RWPE2 (cell line): Measurements from ENCODE around the gene ANXA2R.

ENCODE experiments used
- ATAC-seq: fragments of 200-7000 bp; cut with Tn5 transposase; 3 replicates; pipeline ENCODE4 v1.9.1; 2021; ENCODE audit warnings: low read depth
- DNase-seq: peaks from one replicate; pipeline ENCODE4 v3.0.0-alpha.2; 2020; ENCODE audit warnings: low spot score
- H3K27ac ChIP-seq: fragments of 450-650 bp; 2 replicates; pipeline ENCODE4 v1.5.1; 2017; ENCODE audit warnings: mild to moderate bottlenecking; ENCODE audit not compliant: poor library complexity, severe bottlenecking
- H3K27me3 ChIP-seq: fragments of 250-450 bp; sonication (Bioruptor Pico); 2 replicates; pipeline ENCODE4 v1.5.1; 2021; ENCODE audit warnings: mild to moderate bottlenecking, moderate library complexity; ENCODE audit not compliant: insufficient read depth, poor library complexity, severe bottlenecking
- H3K36me3 ChIP-seq: fragments of 250-450 bp; sonication (Bioruptor Pico); 2 replicates; pipeline ENCODE4 v1.5.1; 2020; ENCODE audit warnings: low read depth, mild to moderate bottlenecking, moderate library complexity
- H3K4me1 ChIP-seq: fragments of 250-450 bp; sonication (Bioruptor Pico); 2 replicates; pipeline ENCODE4 v1.5.1; 2021; ENCODE audit warnings: mild to moderate bottlenecking, moderate library complexity; ENCODE audit not compliant: insufficient read depth, poor library complexity, severe bottlenecking
- H3K4me3 ChIP-seq: fragments of 250-450 bp; sonication (Bioruptor Pico); 2 replicates; pipeline ENCODE4 v1.5.1; 2021; ENCODE audit warnings: mild to moderate bottlenecking, moderate library complexity; ENCODE audit not compliant: severe bottlenecking
- H3K9me3 ChIP-seq: fragments of 250-450 bp; sonication (Bioruptor Pico); 2 replicates; pipeline ENCODE4 v1.5.1; 2021; ENCODE audit warnings: mild to moderate bottlenecking, moderate library complexity; ENCODE audit not compliant: severe bottlenecking
- TF ChIP-seq, protein P1 (sequence below): fragments of 450-650 bp; IDR thresholded peaks from one replicate; pipeline ENCODE4 v1.5.1; 2017; ENCODE audit warnings: mild to moderate bottlenecking, moderate library complexity; ENCODE audit not compliant: poor library complexity, severe bottlenecking

The ANXA2R gene

DNA sequence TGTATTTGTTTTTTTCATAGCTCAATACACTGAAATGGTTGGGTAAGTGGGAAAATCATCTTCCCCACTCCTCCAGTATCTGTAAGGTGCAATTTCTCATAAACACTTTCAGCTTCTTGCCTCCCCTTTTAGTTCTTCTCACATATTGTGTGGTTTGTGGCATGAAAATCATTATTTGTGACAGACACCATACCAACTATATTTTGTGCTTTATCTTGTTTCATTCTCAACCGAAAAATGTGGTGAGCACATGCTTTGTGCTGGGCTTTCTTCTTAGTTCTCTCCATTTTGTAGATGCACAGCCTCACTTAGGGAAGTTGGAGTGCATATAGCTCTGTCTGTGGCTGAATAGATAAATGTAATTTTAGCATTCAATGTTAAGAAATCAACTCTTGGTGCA is 6.4 kb upstream of the ANXA2R start:
- no peaks in the 10 kb centered on the region for H3K4me1 ChIP-seq
- H3K27ac ChIP-seq: no peak overlapping the region
- no peak overlapping the region for H3K4me3 ChIP-seq

DNA sequence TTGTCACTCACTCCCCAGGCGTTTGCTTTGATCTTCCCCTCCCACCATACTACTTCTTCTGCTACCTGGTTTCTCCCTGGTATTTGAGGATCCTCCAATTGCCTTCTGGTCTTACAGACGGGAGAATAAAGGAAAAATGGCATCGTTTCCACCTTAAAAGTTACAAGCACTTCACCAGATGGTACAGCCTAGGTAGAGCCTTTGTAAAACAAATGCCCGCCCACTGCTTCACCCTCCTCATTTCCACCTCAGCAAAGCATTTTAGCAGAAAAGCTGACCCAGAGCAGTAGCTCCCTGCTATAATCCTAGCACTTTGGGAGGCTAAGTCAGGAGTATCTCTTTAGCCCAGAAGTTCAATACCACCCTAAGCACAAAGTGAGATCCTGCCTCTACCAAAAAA is 5.1 kb upstream of the ANXA2R start:
- no peak for ATAC-seq
- no peaks in the 10 kb centered on the region for H3K27me3 ChIP-seq
- H3K4me3 ChIP-seq: no peak overlapping the region
- no peaks in the 10 kb centered on the region for H3K9me3 ChIP-seq
- TF ChIP-seq, protein P1, sequence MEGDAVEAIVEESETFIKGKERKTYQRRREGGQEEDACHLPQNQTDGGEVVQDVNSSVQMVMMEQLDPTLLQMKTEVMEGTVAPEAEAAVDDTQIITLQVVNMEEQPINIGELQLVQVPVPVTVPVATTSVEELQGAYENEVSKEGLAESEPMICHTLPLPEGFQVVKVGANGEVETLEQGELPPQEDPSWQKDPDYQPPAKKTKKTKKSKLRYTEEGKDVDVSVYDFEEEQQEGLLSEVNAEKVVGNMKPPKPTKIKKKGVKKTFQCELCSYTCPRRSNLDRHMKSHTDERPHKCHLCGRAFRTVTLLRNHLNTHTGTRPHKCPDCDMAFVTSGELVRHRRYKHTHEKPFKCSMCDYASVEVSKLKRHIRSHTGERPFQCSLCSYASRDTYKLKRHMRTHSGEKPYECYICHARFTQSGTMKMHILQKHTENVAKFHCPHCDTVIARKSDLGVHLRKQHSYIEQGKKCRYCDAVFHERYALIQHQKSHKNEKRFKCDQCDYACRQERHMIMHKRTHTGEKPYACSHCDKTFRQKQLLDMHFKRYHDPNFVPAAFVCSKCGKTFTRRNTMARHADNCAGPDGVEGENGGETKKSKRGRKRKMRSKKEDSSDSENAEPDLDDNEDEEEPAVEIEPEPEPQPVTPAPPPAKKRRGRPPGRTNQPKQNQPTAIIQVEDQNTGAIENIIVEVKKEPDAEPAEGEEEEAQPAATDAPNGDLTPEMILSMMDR: no peak
- no peaks in the 10 kb centered on the region for H3K4me1 ChIP-seq
- H3K36me3 ChIP-seq: 0 out of 2 replicates have a peak, but pooled peaks cover 5% of the 10 kb centered on the region
- no peak for DNase-seq
- no peak overlapping the region for H3K27ac ChIP-seq

More for the DNA sequence above, 6.4 kb upstream of the ANXA2R start:
- ATAC-seq: no peak
- H3K9me3 ChIP-seq: no peaks in the 10 kb centered on the region
- 0 out of 2 replicates have a peak, but pooled peaks cover 5% of the 10 kb centered on the region for H3K36me3 ChIP-seq
- no peaks in the 10 kb centered on the region for H3K27me3 ChIP-seq
- no peak for DNase-seq
- TF ChIP-seq, protein P1: no peak

DNA sequence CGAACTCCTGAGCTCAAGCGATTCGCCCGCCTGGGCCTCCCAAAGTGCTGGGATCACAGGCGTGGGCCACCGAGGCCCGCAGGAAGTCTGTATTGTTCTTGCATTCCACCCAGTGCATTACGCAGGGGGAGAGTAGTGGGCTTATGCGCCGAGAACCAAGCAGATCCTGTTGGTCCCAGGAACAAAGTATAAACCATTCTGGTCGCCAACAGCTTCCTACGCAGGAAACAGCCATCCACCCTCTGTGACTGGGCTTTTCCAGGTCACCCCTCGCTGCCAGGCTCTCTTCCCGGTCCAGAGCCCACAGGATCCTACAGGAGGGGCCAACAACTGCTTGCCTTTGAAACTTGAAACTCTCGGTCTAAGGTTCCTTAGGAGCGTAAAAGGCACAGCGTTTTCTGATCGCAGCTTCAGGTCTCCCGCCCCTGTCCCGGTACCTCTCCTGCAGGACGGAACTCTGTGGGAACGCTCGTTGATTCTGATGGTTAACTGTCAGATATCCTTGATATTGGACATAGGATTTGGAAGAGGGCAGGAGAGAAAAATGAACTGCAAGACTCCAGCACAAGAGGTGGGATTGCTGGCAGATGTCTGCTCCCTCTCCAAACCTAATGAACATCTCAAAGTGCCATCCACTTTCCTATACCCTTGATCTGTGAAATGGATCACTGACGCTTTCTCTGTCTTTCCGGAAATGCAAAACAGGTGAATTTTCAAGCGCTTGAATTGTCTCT is 4.2 kb upstream of the ANXA2R start:
- Histone ChIP-seq H3K4me1 (no peaks in the 10 kb centered on the region), H3K36me3 (0 out of 2 replicates have a peak, but pooled peaks cover 5% of the 10 kb centered on the region), H3K27me3 (no peaks in the 10 kb centered on the region), H3K9me3 (no peaks in the 10 kb centered on the region), H3K27ac (no peak overlapping the region), H3K4me3 (no peak overlapping the region)
- ATAC-seq (no peak), DNase-seq (no peak)
- TF ChIP-seq, protein P1: no peak

DNA sequence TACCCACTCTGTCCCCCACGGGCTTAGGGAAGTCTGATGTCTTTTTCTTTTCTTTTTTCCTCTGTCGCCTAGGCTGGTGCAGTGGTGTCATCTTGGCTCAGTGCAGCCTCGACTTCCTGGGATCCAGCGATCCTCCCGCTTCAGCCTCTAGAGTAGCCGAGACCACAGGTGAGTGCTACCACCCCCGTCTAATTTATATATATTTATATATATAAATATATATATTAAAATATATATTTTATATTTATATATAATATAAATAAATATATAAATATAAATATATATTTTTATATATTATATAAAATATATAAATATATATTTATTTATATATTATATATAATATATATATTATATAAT is 3.3 kb upstream of the ANXA2R start:
- H3K4me1 ChIP-seq: no peaks in the 10 kb centered on the region
- no peaks in the 10 kb centered on the region for H3K27me3 ChIP-seq
- peak overlapping the region; percentile 81 for H3K27ac ChIP-seq
- H3K36me3 ChIP-seq: 0 out of 2 replicates have a peak, but pooled peaks cover 2% of the 10 kb centered on the region
- TF ChIP-seq, protein P1: no peak
- no peak for DNase-seq
- H3K9me3 ChIP-seq: no peaks in the 10 kb centered on the region
- no peak for ATAC-seq
- H3K4me3 ChIP-seq: peak overlapping the region; percentile 37
